Measurements from ENCODE around the gene PTBP1.

The PTBP1 gene

DNA sequence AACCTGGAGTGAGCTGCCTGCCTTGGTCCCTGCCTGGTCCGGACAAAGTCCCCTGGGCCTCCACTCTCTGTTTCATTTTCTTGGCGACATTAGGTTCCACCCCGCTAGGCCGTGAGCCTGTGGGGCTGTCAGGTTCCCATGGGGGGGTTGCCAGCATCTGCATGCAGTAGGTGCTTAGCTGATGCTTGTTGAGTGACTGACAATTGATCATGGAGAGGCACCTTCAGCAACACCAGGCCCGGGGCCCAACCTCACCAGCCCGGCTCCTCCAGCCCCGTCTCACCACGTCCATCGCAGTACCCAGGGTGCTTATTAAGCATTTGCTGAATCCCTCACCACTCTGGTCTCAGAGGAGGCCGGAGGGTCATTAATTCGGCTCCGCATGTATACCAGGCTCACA lies 33.0 kb upstream of the PTBP1 start:
- TF ChIP-seq, protein P1, sequence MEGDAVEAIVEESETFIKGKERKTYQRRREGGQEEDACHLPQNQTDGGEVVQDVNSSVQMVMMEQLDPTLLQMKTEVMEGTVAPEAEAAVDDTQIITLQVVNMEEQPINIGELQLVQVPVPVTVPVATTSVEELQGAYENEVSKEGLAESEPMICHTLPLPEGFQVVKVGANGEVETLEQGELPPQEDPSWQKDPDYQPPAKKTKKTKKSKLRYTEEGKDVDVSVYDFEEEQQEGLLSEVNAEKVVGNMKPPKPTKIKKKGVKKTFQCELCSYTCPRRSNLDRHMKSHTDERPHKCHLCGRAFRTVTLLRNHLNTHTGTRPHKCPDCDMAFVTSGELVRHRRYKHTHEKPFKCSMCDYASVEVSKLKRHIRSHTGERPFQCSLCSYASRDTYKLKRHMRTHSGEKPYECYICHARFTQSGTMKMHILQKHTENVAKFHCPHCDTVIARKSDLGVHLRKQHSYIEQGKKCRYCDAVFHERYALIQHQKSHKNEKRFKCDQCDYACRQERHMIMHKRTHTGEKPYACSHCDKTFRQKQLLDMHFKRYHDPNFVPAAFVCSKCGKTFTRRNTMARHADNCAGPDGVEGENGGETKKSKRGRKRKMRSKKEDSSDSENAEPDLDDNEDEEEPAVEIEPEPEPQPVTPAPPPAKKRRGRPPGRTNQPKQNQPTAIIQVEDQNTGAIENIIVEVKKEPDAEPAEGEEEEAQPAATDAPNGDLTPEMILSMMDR (conservative IDR thresholded peaks at IDR 0.05), result no peak
- no peak overlapping the region for H3K27ac ChIP-seq

DNA sequence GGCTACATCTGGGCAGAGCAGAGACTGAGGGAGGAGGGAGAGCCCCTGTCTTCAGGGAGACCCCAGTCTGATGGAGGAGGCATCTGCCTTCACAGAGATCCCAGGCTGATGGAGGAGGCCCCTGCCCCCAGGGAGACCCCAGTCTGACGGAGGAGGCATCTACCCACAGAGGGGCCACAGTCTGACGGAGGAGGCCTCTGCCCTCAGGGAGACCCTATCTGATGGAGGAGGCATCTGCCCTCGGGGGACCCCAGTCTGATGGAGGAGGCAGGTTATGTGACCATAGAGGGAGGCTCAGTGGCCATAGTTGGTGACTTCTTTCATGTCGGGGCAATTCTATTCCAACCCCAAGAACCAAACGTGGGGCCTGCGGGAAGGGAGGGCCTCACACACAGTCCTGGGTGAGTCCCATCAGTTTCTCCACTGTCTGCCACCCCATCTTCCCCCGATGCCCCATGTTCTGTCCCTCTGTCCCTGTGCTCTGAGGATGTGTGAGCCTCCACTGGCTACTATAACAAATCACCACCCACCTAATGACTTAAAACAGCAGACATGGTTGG lies 32.0 kb upstream of the PTBP1 start:
- TF ChIP-seq, protein P1 (conservative IDR thresholded peaks at IDR 0.05), result no peak
- no peak overlapping the region for H3K27ac ChIP-seq

DNA sequence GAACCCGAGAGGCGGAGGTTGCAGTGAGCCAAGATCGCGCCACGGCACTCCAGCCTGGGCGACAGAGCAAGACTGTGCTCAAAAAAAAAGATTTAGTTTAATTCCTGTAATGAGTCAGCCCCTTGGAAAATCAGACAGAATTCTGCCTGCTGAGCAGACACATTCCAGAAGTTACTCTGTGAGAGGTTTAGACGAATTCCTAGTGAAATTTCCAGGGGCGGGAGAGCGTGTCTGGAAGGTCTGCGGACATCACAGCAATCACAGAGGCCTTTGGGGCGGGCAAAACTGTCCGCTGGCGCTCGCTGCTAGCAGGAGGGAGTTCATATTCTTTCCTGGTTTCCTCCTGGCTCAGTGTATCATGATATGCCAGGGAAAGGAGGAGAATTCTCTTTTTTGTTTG lies 28.8 kb upstream of the PTBP1 start:
- TF ChIP-seq, protein P1 (conservative IDR thresholded peaks at IDR 0.05), result no peak
- no peak overlapping the region for H3K27ac ChIP-seq

DNA sequence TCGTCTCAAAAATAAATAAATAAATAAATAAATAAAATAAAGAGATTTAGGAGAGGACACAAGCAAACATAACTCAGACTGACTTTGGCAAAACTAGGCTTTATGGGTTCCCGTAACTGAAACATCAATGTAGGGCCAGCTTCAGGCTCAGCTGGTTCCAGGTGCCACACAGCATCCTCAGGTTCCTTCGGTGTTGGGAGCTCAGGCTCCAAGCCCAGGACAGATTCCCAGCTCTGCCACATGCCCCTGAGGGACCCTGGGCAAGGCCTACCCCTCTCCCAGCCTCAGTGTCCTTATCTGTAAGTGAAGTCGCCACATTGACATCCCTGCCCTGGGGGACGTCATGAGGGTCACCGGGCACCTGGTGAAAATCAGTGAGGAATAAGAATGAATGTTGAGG lies 27.6 kb upstream of the PTBP1 start:
- TF ChIP-seq, protein P1 (conservative IDR thresholded peaks at IDR 0.05), result no peak
- no peak overlapping the region for H3K27ac ChIP-seq

DNA sequence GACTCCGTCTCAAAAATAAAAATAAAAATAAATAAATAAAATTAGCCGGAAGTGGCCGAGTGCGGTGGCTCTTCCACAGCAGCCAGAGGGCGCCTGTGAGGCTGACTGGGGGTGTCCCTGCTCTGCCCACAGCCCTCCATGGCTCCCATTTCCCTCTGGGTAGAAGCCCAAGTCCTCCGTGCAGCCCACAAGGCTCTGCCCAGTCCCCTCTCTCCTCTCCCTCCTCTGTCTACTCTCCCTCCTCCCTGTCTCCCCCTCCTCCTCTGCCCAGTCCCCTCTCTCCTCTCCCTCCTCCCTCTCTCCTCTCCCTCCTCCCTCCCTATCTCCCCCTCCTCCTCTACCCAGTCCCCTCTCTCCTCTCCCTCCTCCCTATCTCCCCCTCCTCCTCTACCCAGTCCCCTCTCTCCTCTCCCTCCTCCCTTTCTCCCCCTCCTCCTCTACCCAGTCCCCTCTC lies 25.9 kb upstream of the PTBP1 start:
- TF ChIP-seq, protein P1 (conservative IDR thresholded peaks at IDR 0.05), result peak; percentile 43; the same call in 1 of the 2 replicates
- no peak overlapping the region for H3K27ac ChIP-seq

DNA sequence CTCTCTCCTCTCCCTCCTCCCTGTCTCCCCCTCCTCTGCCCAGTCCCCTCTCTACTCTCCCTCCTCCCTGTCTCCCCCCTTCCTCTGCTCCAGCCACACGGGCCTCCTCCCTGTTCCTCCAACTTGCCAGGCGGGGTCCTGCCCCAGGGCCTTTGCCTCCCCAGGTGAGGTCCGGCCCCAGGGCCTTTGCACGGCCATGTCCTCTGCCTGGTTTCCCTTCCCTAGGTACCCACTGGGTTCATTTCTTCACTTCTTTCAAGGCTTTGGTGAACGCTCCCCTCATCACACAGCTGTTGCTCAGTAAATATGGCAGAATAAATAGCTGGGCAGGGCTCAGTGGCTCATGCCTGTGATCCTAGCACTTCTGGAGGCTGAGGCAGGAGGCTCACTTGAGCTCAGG lies 25.2 kb upstream of the PTBP1 start:
- H3K27ac ChIP-seq, result no peak overlapping the region
- TF ChIP-seq, protein P1 (conservative IDR thresholded peaks at IDR 0.05), result no peak

DNA sequence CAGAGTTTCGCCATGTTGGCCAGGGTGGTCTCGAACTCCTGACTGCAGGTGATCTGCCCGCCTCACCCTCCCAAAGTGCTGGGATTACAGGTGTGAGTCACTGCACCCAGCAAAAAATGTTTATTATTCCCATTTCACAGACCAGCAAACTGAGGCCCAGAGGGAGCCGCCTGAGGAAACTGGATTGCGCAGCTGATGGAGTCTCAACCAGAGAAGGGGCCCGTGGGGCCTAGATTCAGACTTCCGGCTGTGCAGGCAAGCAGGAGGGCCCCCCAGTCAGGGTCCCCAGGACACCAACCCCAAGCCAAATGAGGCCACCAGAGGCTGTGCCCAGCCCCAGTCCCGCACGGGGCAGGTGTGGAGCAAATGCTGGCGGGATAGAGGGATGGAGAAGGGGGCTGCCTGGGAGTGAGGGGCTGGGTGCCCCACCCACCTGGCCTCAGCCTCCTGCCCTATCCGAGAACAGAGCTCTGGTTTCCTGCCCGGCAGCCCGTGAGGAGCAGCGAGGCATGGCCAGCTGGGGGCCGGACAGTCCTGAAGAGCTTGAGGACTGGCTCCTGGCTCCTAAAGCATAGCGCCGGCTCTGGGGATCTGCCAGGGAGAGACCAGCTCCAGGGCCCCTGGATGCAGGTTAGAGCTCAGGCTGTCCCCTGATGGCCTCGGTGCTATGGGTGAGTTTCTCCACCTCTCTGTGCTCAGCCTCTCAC lies 24.4 kb upstream of the PTBP1 start:
- H3K27ac ChIP-seq, result no peak overlapping the region
- TF ChIP-seq, protein P1 (conservative IDR thresholded peaks at IDR 0.05), result no peak

Measured in VCaP (cell line).